ENCODE measurements around the gene NTF4.
"Not testable (repeated sequence)": the region's sequence is repeated elsewhere in the genome, so short reads cannot be mapped to it uniquely, and the experiment has no call there.

GRCh38 chr19:49024233-49024632 is 40.4 kb downstream of the NTF4 start, which contains the start of gene CGB3:
- not testable (repeated sequence) for TF ChIP-seq EZH2 (IDR thresholded peaks at IDR 0.05); POLR2AphosphoS5 (IDR thresholded peaks at IDR 0.05; ENCODE audit: borderline replicate concordance, low read depth, low read length); FOXP2 (optimal IDR thresholded peaks at IDR 0.05; ENCODE audit: control extremely low read depth, extremely low read length, insufficient read depth)
